ENCODE data around the gene CPT2.
"Not testable (repeated sequence)": the region's sequence is repeated elsewhere in the genome, so short reads cannot be mapped to it uniquely, and the experiment has no call there.

DNA sequence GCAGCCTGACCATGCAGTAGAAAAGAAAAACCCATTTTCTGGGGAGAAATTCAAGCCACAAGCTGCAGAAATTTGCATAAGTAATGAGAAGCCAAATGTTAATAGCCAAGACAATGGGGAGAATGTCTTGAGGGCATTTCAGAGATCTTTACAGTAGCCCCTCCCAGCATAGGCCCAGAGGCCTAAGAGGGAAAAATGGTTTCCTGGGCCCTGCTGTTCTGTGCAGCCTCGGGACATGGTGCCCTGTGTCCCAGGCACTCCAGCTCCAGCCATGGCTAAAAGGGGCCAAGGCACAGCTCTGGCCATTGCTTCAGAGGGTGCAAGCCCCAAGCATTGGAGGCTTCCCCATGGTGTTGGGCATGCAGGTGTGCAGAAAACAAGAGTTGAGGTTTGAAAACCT, 8.9 kb downstream of the CPT2 start:
- not testable (repeated sequence) for TF ChIP-seq SP1, FOXK2, ELF4, FOXA1 (IDR thresholded peaks at IDR 0.05)
